ENCODE measurements around the gene ADPRM.
"Not testable (repeated sequence)": the region's sequence is repeated elsewhere in the genome, so short reads cannot be mapped to it uniquely, and the experiment has no call there.

The ADPRM gene

GRCh38 chr17:10674704-10675103, 22.7 kb upstream of the ADPRM start:
- Histone ChIP-seq H2AFZ (ENCODE audit: low read length) (no peak overlapping the region), H3K79me2 (ENCODE audit: low read length) (no peaks in the 10 kb centered on the region), H3K9ac (ENCODE audit: low read length) (no peak overlapping the region), H3K4me3 (ENCODE audit: low read length) (no peak overlapping the region), H3K27me3 (replicated peaks; ENCODE audit: insufficient read depth, low read length) (no peaks in the 10 kb centered on the region), H3K27ac (ENCODE audit: low read length) (no peak overlapping the region), H4K20me1 (ENCODE audit: insufficient read depth, low read length) (no peaks in the 10 kb centered on the region), H3K4me2 (ENCODE audit: low read depth, low read length) (no peak overlapping the region), H3F3A (ENCODE audit: insufficient read depth, low read length) (no peaks in the 10 kb centered on the region), H3K9me2 (replicated peaks; ENCODE audit: insufficient read depth, low read length) (no peaks in the 10 kb centered on the region), H3K4me1 (ENCODE audit: low read length) (no peaks in the 10 kb centered on the region), H3K36me3 (replicated peaks; ENCODE audit: insufficient read depth, low read length) (no peaks in the 10 kb centered on the region; the same call in 1 of the 2 replicates), H3K9me3 (replicated peaks; ENCODE audit: insufficient read depth, low read length) (no peaks in the 10 kb centered on the region)
- no peak for TF ChIP-seq EZH2phosphoT487 (IDR thresholded peaks at IDR 0.05; ENCODE audit: low read length)
- no peak for TF ChIP-seq EZH2 (optimal IDR thresholded peaks at IDR 0.05; ENCODE audit: low read depth, low read length)
- no peak for TF ChIP-seq CTCF (IDR thresholded peaks at IDR 0.05; ENCODE audit: low read length)
- DNase-seq, result no peak

GRCh38 chr17:10681866-10682446, 15.4 kb upstream of the ADPRM start:
- TF ChIP-seq EZH2phosphoT487 (IDR thresholded peaks at IDR 0.05; ENCODE audit: low read length), result no peak
- H3F3A ChIP-seq (ENCODE audit: insufficient read depth, low read length), result no peaks in the 10 kb centered on the region; the same call in 1 of the 2 replicates
- H3K9me3 ChIP-seq (replicated peaks; ENCODE audit: insufficient read depth, low read length), result no peaks in the 10 kb centered on the region
- no peaks in the 10 kb centered on the region for H3K9me2 ChIP-seq (replicated peaks; ENCODE audit: insufficient read depth, low read length)
- H3K36me3 ChIP-seq (replicated peaks; ENCODE audit: insufficient read depth, low read length), result peaks cover 5% of the 10 kb centered on the region; the same call in 1 of the 2 replicates
- H2AFZ ChIP-seq (ENCODE audit: low read length), result no peak overlapping the region
- H3K4me2 ChIP-seq (ENCODE audit: low read depth, low read length), result no peak overlapping the region
- no peaks in the 10 kb centered on the region for H3K4me1 ChIP-seq (ENCODE audit: low read length)
- H3K27ac ChIP-seq (ENCODE audit: low read length), result no peak overlapping the region
- no peak for DNase-seq
- H3K79me2 ChIP-seq (ENCODE audit: low read length), result no peaks in the 10 kb centered on the region; the same call in 1 of the 2 replicates
- no peaks in the 10 kb centered on the region for H4K20me1 ChIP-seq (ENCODE audit: insufficient read depth, low read length)
- no peak overlapping the region for H3K4me3 ChIP-seq (ENCODE audit: low read length)
- H3K27me3 ChIP-seq (replicated peaks; ENCODE audit: insufficient read depth, low read length), result no peaks in the 10 kb centered on the region
- no peak overlapping the region for H3K9ac ChIP-seq (ENCODE audit: low read length)

GRCh38 chr17:10683853-10684252, 13.5 kb upstream of the ADPRM start:
- H3K27ac ChIP-seq (ENCODE audit: low read length), result no peak overlapping the region
- no peaks in the 10 kb centered on the region; the same call in 1 of the 2 replicates for H3F3A ChIP-seq (ENCODE audit: insufficient read depth, low read length)
- H3K4me3 ChIP-seq (ENCODE audit: low read length), result no peak overlapping the region
- TF ChIP-seq CTCF (IDR thresholded peaks at IDR 0.05; ENCODE audit: low read length) (peak; percentile 61), EZH2 (optimal IDR thresholded peaks at IDR 0.05; ENCODE audit: low read depth, low read length) (no peak), EZH2phosphoT487 (IDR thresholded peaks at IDR 0.05; ENCODE audit: low read length) (no peak)
- H3K79me2 ChIP-seq (ENCODE audit: low read length), result peaks cover 10% of the 10 kb centered on the region
- peaks cover 5% of the 10 kb centered on the region; the same call in 1 of the 2 replicates for H3K36me3 ChIP-seq (replicated peaks; ENCODE audit: insufficient read depth, low read length)
- H3K9me3 ChIP-seq (replicated peaks; ENCODE audit: insufficient read depth, low read length), result no peaks in the 10 kb centered on the region
- no peaks in the 10 kb centered on the region for H3K27me3 ChIP-seq (replicated peaks; ENCODE audit: insufficient read depth, low read length)
- H3K4me2 ChIP-seq (ENCODE audit: low read depth, low read length), result no peak overlapping the region
- H3K9me2 ChIP-seq (replicated peaks; ENCODE audit: insufficient read depth, low read length), result no peaks in the 10 kb centered on the region
- H3K4me1 ChIP-seq (ENCODE audit: low read length), result no peaks in the 10 kb centered on the region
- H4K20me1 ChIP-seq (ENCODE audit: insufficient read depth, low read length), result peaks cover 4% of the 10 kb centered on the region; the same call in 1 of the 2 replicates
- DNase-seq, result peak; percentile 33
- no peak overlapping the region for H2AFZ ChIP-seq (ENCODE audit: low read length)
- H3K9ac ChIP-seq (ENCODE audit: low read length), result no peak overlapping the region

- Histone ChIP-seq H3K9ac (ENCODE audit: low read length) (no peak overlapping the region), H3K9me3 (replicated peaks; ENCODE audit: insufficient read depth, low read length) (no peaks in the 10 kb centered on the region), H4K20me1 (ENCODE audit: insufficient read depth, low read length) (peaks cover 7% of the 10 kb centered on the region), H3K4me2 (ENCODE audit: low read depth, low read length) (no peak overlapping the region), H3K4me3 (ENCODE audit: low read length) (no peak overlapping the region), H3K9me2 (replicated peaks; ENCODE audit: insufficient read depth, low read length) (no peaks in the 10 kb centered on the region), H3K27ac (ENCODE audit: low read length) (no peak overlapping the region), H3K36me3 (replicated peaks; ENCODE audit: insufficient read depth, low read length) (no peaks in the 10 kb centered on the region; the same call in none of the 2 replicates), H3K27me3 (replicated peaks; ENCODE audit: insufficient read depth, low read length) (no peaks in the 10 kb centered on the region), H3F3A (ENCODE audit: insufficient read depth, low read length) (no peaks in the 10 kb centered on the region; the same call in 1 of the 2 replicates), H3K4me1 (ENCODE audit: low read length) (no peaks in the 10 kb centered on the region), H3K79me2 (ENCODE audit: low read length) (peaks cover 33% of the 10 kb centered on the region), H2AFZ (ENCODE audit: low read length) (no peak overlapping the region)
- no peak for DNase-seq
- TF ChIP-seq EZH2phosphoT487 (IDR thresholded peaks at IDR 0.05; ENCODE audit: low read length) (no peak), CTCF (IDR thresholded peaks at IDR 0.05; ENCODE audit: low read length) (no peak), EZH2 (optimal IDR thresholded peaks at IDR 0.05; ENCODE audit: low read depth, low read length) (no peak)
Observed at GRCh38 chr17:10687499-10687898, 9.9 kb upstream of the ADPRM start.

GRCh38 chr17:10695875-10696407, 1.5 kb upstream of the ADPRM start:
- H3K4me1 ChIP-seq (ENCODE audit: low read length); H3K9me3 ChIP-seq (replicated peaks; ENCODE audit: insufficient read depth, low read length); H3K36me3 ChIP-seq (replicated peaks; ENCODE audit: insufficient read depth, low read length); H3K9me2 ChIP-seq (replicated peaks; ENCODE audit: insufficient read depth, low read length); H4K20me1 ChIP-seq (ENCODE audit: insufficient read depth, low read length); H2AFZ ChIP-seq (ENCODE audit: low read length); H3K27ac ChIP-seq (ENCODE audit: low read length); H3K27me3 ChIP-seq (replicated peaks; ENCODE audit: insufficient read depth, low read length); DNase-seq: not testable (repeated sequence)
- Histone ChIP-seq H3K4me2 (ENCODE audit: low read depth, low read length) (peak overlapping the region; percentile 62; the same call in 1 of the 2 replicates), H3K4me3 (ENCODE audit: low read length) (peak overlapping the region; percentile 90), H3K9ac (ENCODE audit: low read length) (peak overlapping the region; percentile 78; the same call in 1 of the 2 replicates), H3K79me2 (ENCODE audit: low read length) (peaks cover 58% of the 10 kb centered on the region), H3F3A (ENCODE audit: insufficient read depth, low read length) (peaks cover 12% of the 10 kb centered on the region)
